Stomach smooth muscle (tissue), 2 donors: ENCODE results near the gene COL6A2.
"Not testable (repeated sequence)": the region's sequence is repeated elsewhere in the genome, so short reads cannot be mapped to it uniquely, and the experiment has no call there.

Experiments
- H3K27ac ChIP-seq: one replicate; pipeline ENCODE4 v1.7.0; 2013; ENCODE audit warnings: mild to moderate bottlenecking, low read length, inconsistent platforms
- H3K27me3 ChIP-seq, 2 donors: one replicate each; pipeline ENCODE4 v1.7.0; 2013; ENCODE audit warnings: low read length in 2 of 2; ENCODE audit not compliant: insufficient read depth in 2 of 2, control insufficient read depth in 1 of 2
- H3K36me3 ChIP-seq, 2 donors: one replicate each; pipeline ENCODE4 v1.7.0; 2013; ENCODE audit warnings: low read length in 2 of 2; ENCODE audit not compliant: control insufficient read depth in 2 of 2, insufficient read depth in 2 of 2
- H3K4me1 ChIP-seq: one replicate; pipeline ENCODE4 v1.7.0; 2013; ENCODE audit warnings: low read length; ENCODE audit not compliant: control insufficient read depth, insufficient read depth
- H3K4me3 ChIP-seq, 2 donors: one replicate each; pipeline ENCODE4 v1.7.0; 2013; ENCODE audit warnings: low read length in 2 of 2
- H3K9ac ChIP-seq, 2 donors: one replicate each; pipeline ENCODE4 v1.7.0; 2013; ENCODE audit warnings: low read length in 2 of 2, mild to moderate bottlenecking in 1 of 2
- H3K9me3 ChIP-seq, 2 donors: one replicate each; pipeline ENCODE4 v1.7.0; 2013; ENCODE audit warnings: low read length in 2 of 2; ENCODE audit not compliant: control insufficient read depth in 2 of 2
- donor health status: healthy.
- donor health status: Pancreatic carcinoma.

Gene COL6A2

DNA sequence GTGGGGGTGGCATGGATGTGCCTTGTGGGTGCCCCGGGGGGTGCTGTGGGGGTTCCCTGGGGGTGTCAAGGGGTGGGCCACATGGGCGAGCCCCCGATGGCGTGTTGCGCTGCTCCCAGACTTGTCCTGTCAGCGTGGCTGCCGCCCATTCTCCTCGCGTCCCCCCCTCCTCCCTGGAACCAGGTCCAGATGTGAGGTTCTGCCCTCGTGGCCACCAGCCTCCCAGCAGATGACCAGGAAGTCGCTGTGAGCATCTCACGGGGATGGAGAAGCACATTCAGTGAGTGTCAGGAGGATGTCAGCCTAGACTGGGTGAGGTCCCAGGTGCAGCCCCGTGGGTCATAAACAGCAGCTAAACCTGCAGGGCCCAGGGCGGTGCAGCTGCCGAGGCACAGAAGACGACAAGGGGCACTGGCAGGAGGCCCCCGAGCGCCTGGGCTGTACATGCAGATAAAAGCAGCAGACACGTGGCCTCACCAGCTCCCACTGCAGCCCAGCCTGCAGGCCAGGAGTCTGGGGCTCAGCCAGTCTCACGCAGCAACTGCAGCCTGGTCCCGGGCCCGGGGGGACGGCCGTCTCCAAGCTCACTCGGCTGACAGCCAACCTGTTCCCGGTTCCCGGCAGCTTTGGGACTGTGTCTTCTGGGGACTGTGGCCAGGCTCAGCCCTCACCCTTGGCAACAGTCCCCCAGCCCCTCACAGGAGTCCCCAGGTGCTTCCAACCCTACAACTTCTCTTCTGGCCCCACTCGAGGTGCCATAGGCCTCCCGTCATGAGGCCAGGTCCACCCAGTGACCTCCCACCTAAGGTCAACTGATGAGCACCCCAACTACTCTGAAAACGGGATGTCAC, 17.5 kb upstream of the COL6A2 start:
- H3K4me1 ChIP-seq: peaks cover 26% of the 10 kb centered on the region
- H3K27me3 ChIP-seq: no peaks in the 10 kb centered on the region
- H3K9ac ChIP-seq: no peak overlapping the region
- H3K36me3 ChIP-seq: no peaks in the 10 kb centered on the region
- H3K27ac ChIP-seq: no peak overlapping the region
- peak overlapping the region in 1 of 2 donors; percentile 40 for H3K4me3 ChIP-seq
- no peaks in the 10 kb centered on the region for H3K9me3 ChIP-seq

DNA sequence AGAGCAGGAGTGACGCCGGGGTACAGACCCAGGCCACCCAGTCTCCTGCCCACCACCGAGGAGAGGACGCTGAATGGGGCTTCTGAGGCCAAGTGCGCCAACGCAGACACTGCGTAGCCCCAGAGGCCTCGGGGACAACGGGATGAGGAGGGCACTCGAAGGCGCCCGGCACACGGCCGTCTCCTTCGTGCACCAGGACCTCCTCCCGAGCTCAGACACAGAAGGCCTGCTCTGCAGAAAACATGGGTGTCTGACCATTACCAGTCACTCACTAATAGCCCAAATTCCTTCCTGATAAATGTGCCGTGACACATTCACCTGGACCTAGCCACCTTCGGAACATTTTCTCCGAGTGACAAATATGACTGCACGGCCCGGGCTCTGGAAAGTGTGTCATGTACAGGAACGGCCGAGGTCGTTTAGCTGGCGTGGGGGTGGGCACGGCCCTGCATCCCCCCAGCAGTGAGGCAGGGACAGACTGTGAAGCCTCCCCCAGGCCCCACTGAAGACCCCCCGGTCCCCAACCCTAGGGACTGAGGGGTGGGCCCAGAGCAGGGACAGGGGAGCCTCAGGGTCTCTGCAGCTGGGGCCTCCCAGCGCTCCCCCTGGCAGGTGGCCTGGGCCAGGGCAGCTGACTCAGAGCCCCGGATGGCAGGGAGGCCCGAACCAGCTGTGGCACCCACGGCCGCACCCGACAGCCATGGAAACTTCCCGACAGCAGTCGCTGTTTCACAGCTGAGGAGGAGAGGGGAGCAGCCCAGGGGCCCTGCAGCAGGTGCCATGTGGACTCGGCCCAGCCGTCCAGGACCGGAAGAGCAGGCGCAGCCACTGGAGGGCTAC, 16.7 kb upstream of the COL6A2 start:
- Histone ChIP-seq H3K36me3 (no peaks in the 10 kb centered on the region), H3K27ac (no peak overlapping the region), H3K4me3 (no peak overlapping the region), H3K4me1 (peaks cover 26% of the 10 kb centered on the region), H3K27me3 (no peaks in the 10 kb centered on the region), H3K9ac (no peak overlapping the region), H3K9me3 (no peaks in the 10 kb centered on the region)

DNA sequence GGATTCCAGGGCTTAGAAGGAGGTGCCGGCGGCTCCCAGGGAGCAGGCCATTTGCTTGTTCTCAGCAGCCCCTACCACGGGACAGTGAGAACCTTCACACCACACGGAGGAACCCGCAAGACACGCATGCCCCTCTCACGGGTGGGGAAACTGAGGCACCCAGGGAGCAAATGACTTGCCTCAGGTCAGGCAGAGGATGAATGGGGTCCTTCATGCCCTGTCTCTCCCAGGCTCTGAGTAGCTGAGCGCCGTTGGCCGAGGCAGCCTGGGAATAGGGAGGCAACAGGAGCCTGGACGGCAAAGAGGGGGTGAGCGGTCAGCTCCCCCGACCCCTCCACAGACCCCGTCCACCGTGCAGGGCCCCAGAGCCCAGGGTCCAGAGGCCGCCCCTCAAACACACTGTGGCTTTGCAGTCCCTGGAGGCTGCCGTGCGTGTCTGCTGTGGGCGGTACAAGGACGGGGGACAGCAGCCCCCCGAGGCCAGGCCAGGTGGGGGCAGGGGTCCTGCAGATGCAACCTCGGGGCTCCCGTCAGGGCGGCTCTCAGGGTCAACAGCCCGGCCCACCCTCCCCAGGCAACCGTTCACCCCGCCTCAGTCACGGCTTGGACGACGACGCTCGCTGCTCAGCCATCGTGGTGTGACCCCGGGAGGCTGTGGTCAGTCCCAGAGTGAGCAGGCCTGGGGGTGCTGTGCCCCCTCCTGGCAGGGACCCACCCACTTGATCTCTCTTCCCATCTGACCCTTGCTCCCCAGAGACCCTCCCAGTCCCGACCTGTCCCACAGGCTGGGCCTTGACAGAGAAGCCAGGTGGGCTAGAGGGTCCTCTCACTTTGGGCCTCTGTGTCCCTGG, 15.8 kb upstream of the COL6A2 start:
- H3K4me3 ChIP-seq: no peak overlapping the region
- no peaks in the 10 kb centered on the region for H3K9me3 ChIP-seq
- H3K4me1 ChIP-seq: peaks cover 26% of the 10 kb centered on the region
- H3K36me3 ChIP-seq: no peaks in the 10 kb centered on the region
- H3K27me3 ChIP-seq: no peaks in the 10 kb centered on the region
- no peak overlapping the region for H3K27ac ChIP-seq
- H3K9ac ChIP-seq: no peak overlapping the region

DNA sequence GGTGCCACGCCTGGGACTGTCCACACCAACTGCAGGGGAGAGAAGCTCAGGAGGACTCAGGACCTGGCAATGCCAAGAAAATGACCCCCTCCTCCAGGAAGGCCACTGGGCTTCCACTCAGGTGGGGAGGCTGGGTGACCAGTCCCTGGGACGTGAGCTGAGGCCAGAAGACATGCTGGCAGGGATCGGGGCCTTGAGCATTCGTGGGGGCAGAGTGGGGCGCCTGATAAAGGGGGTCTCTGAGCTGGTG, 15.3 kb upstream of the COL6A2 start:
- H3K4me3 ChIP-seq: no peak overlapping the region
- no peak overlapping the region for H3K27ac ChIP-seq
- H3K4me1 ChIP-seq: peaks cover 26% of the 10 kb centered on the region

DNA sequence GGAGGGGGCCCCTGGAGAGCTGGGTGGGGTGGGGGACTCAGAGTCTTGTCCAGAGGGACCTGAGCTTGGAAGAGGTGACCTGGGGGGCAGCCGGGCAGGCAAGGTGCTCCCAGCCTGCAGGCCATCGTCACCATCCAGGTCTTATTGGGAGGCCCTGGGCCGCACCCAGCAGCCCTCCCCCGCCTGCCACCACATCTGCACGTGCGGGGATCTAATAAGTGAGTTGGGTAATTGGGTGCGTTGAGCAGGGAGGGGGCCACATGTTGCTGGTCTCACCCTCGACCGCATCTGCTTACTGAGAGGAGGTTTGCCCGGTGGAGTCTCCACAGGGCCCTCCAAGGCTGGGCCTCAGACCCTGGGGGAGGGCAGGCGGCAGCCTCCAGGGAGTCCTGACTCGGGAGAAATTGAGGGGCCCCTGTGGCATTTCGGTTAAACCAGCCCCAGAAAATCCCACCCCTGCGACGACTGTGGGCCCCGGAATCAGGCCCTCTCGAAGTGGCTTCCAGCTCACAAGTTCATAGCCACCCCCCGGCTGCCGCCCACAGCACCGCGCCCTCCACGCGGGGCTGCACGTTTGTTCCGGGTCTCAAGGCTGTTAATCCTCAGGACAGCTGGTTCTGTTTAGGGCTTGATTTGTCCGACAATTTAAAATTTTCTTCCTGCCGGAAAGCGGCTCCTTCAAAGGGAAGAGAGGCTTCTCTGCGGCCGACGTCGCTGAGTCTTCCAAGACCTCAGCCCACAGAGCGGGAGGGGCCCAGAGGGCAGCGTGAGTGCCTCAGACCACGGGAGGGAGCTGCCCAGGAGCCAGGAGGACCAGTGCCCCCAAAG, 14.7 kb upstream of the COL6A2 start:
- Histone ChIP-seq H3K9me3 (no peaks in the 10 kb centered on the region), H3K36me3 (no peaks in the 10 kb centered on the region), H3K9ac (no peak overlapping the region), H3K4me3 (no peak overlapping the region), H3K4me1 (peaks cover 26% of the 10 kb centered on the region), H3K27me3 (no peaks in the 10 kb centered on the region), H3K27ac (no peak overlapping the region)

More for the DNA sequence above, 15.3 kb upstream of the COL6A2 start:
- Histone ChIP-seq H3K9ac (no peak overlapping the region), H3K9me3 (no peaks in the 10 kb centered on the region), H3K36me3 (no peaks in the 10 kb centered on the region), H3K27me3 (no peaks in the 10 kb centered on the region)

DNA sequence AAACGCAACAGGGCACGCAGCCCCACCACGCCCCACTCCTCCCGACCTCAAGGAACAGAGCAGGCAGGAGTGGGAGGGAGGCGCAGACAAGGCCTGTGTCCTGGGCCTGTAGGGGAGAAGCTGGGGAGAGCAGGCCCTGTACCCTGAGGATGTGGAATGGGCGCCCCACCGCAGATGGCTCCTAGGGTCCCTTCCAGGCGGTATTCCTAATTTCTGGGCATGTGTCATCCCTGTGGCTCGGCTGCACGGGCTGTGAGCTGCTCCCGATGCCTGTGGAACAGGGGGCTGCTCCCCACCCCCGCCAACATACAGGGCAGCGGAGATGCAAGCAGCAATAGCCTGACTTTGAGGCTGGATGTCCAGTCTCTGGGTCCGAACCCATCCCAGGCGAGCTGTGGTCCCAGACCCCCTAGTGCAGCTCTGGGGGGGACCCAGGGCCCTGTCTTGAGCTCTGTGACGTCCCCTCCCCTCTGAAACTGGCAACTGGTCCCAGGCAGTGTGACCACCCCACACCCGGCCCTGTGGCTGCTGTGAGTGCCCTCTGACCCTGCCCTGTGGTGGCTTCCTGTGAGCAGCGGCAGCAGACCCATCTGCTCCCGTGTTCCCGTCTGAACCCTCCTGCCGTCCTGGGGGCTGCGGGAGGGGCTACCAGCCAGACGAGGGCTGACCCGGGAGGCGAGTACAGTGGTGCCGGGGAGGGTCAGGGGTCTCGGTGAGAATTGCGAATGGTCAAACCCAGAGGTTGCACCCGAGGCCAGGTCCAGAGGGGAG, 13.9 kb upstream of the COL6A2 start:
- Histone ChIP-seq H3K27ac (no peak overlapping the region), H3K4me3 (no peak overlapping the region)

DNA sequence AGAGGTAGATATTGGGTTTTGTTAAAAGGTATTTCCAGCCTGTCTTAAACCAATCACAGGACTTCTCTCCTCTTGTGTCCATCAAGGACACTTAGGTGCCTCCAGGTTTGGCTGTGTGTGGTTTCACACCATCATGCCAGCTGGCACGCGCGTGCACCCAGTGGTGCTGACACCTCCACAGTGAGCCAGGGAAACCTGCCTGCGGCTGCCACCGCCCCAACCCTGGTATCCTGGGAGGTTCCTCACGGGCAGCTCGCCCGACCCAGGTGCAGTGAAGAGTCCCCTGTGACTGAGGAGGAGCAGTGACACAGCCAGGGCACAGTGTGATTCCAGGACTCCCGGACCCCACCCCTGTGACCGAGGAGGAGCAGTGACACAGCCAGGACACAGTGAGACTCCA, 13.2 kb upstream of the COL6A2 start:
- Histone ChIP-seq H3K9me3 (no peaks in the 10 kb centered on the region), H3K27ac (no peak overlapping the region), H3K9ac (no peak overlapping the region), H3K4me3 (no peak overlapping the region), H3K4me1 (peaks cover 21% of the 10 kb centered on the region), H3K27me3 (no peaks in the 10 kb centered on the region), H3K36me3 (no peaks in the 10 kb centered on the region)

More for the DNA sequence above, 13.9 kb upstream of the COL6A2 start:
- H3K36me3 ChIP-seq: no peaks in the 10 kb centered on the region
- no peak overlapping the region for H3K9ac ChIP-seq
- no peaks in the 10 kb centered on the region for H3K9me3 ChIP-seq
- H3K4me1 ChIP-seq: peaks cover 22% of the 10 kb centered on the region
- H3K27me3 ChIP-seq: no peaks in the 10 kb centered on the region

DNA sequence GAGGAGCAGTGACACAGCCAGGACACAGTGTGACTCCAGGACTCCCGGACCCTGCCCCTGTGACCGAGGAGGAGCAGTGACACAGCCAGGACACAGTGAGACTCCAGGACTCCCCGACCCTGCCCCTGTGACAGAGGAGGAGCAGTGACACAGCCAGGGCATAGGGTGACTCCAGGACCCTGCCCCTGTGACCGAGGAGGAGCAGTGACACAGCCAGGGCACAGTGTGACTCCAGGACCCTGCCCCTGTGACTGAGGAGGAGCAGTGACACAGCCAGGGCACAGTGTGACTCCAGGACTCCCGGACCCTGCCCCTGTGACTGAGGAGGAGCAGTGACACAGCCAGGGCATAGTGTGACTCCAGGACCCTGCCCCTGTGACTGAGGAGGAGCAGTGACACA, 12.7 kb upstream of the COL6A2 start:
- H3K4me1 ChIP-seq: peaks cover 16% of the 10 kb centered on the region

DNA sequence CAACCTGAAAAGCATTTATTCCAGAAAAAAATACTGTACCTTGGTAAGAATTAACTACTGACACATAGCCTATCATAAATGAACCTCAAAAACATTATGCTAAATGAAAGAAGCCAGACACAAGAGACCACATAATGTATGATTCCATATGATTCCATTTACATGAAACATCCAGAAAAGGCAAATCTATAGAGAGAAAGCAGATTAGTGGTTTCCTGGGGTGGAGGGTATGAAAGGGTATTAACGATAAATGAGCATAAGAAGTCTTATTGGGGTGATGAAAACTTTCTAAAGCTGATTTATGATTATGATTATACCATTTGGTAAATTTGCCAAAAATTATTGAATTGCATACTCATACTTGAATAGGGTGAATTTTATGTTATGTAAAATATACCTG, 10.3 kb upstream of the COL6A2 start:
- no peaks in the 10 kb centered on the region for H3K27me3 ChIP-seq
- H3K9me3 ChIP-seq: no peaks in the 10 kb centered on the region
- H3K4me1 ChIP-seq: peaks cover 22% of the 10 kb centered on the region
- H3K36me3 ChIP-seq: no peaks in the 10 kb centered on the region
- no peak overlapping the region for H3K9ac ChIP-seq
- no peak overlapping the region for H3K4me3 ChIP-seq
- no peak overlapping the region for H3K27ac ChIP-seq

More for the DNA sequence above, 12.7 kb upstream of the COL6A2 start:
- H3K9ac ChIP-seq, H3K27ac ChIP-seq, H3K36me3 ChIP-seq, H3K4me3 ChIP-seq, H3K27me3 ChIP-seq, H3K9me3 ChIP-seq: not testable (repeated sequence)
